ENCODE results near the gene PPRC1.

PPRC1 gene, protein sequence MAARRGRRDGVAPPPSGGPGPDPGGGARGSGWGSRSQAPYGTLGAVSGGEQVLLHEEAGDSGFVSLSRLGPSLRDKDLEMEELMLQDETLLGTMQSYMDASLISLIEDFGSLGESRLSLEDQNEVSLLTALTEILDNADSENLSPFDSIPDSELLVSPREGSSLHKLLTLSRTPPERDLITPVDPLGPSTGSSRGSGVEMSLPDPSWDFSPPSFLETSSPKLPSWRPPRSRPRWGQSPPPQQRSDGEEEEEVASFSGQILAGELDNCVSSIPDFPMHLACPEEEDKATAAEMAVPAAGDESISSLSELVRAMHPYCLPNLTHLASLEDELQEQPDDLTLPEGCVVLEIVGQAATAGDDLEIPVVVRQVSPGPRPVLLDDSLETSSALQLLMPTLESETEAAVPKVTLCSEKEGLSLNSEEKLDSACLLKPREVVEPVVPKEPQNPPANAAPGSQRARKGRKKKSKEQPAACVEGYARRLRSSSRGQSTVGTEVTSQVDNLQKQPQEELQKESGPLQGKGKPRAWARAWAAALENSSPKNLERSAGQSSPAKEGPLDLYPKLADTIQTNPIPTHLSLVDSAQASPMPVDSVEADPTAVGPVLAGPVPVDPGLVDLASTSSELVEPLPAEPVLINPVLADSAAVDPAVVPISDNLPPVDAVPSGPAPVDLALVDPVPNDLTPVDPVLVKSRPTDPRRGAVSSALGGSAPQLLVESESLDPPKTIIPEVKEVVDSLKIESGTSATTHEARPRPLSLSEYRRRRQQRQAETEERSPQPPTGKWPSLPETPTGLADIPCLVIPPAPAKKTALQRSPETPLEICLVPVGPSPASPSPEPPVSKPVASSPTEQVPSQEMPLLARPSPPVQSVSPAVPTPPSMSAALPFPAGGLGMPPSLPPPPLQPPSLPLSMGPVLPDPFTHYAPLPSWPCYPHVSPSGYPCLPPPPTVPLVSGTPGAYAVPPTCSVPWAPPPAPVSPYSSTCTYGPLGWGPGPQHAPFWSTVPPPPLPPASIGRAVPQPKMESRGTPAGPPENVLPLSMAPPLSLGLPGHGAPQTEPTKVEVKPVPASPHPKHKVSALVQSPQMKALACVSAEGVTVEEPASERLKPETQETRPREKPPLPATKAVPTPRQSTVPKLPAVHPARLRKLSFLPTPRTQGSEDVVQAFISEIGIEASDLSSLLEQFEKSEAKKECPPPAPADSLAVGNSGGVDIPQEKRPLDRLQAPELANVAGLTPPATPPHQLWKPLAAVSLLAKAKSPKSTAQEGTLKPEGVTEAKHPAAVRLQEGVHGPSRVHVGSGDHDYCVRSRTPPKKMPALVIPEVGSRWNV (N-terminal part only)

DNA sequence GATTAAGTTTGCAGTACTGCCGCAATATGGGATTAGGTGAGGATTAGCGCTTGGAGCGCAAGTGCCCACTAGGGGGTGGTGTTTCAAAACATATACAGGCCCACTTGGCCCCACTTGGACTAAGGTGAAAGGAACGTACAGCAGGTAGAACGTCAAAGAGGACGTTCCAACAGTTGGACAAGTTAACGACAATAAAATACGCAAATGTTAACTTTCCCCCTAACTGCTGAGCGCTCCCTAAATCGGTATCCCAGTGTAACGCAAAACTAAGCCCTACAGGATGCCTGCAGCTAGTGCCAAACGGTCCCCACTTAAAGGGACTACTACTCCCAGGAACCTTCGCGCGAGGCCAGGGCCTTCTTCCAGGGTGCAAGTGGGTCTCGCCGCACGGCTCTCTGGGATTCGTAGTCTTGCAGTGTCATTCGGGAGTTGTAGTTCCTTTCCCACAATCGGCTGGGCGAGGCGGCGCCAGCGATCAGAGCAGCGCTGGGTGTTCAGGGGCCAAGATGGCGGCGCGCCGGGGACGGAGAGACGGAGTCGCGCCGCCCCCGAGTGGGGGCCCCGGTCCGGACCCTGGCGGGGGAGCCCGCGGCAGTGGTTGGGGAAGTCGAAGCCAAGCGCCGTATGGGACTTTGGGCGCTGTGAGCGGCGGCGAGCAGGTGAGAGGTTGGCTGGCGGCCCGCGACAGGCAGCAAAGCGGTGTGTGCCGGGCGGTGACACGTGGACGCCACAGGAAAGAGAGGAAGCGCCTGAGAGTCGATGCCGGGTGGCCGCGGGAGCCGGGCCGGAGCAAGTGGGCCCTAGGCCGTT is at the start of gene PPRC1:
TSS of gene PPRC1 (plus strand) at position 478 of the 810 bp plus-strand sequence. CDS start at position 507, 29 bp downstream.
- DNase-seq (ENCODE audit: low read depth, low spot score) = peak; percentile 96

DNA sequence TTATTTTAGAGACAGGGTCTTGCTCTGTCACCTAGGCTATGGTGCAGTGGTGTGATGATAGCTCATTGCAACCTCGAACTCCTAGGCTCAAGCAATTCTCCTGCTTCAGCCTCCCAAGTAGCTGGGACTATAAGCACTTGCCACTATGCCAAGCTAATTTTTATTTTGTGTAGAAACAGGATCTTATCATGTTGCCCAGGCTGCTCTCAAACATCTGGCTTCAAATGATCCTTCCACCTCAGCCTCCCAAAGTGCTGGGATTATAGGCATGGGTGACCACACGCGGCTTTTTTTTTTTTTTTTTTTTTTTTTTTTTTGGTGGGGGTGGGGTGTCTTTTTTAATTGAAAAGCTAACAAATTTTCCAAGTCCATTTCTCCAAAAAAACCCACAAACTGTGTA is 49.3 kb upstream of the PPRC1 start:
- no peak for DNase-seq (ENCODE audit: low read depth, low spot score)

DNA sequence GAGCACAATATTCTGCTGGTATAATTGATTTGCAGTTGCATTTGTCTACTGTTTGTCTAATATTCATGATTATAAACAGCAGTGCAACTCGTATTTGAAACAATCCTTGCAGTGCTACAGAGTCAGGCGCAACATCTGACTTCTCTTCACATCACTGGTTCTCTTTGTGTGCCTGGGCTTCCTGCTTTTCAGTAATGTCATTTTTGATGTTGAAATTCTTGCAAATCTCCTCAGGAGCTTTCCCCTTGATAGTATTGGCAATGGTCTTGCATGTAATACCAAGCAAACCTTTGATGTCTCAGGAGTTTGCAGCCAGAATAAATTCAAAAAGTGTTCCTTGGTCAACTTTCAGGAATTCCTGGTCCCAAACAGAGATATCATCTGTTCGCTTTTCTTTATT is 47.5 kb upstream of the PPRC1 start:
- DNase-seq (ENCODE audit: low read depth, low spot score) = no peak

DNA sequence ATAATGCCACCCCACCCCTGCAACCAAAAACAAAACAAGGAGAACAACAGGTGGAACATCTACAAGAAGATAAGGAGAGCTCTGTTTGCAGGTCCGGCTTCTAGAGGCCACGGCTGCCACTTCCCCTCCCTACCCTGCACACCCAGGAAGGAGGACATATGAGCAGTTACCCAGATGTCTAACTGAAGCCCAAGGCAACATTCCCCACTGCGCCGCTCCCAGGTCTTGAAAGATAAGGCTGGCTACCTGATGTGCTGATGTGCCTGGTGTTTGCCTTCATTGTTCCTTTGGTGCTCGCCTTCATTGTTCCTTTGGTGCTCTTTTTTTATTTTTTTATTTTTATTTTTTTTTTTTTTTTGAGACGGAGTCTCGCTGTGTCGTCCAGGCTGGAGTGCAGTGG is 46.6 kb upstream of the PPRC1 start:
- no peak for DNase-seq (ENCODE audit: low read depth, low spot score)

DNA sequence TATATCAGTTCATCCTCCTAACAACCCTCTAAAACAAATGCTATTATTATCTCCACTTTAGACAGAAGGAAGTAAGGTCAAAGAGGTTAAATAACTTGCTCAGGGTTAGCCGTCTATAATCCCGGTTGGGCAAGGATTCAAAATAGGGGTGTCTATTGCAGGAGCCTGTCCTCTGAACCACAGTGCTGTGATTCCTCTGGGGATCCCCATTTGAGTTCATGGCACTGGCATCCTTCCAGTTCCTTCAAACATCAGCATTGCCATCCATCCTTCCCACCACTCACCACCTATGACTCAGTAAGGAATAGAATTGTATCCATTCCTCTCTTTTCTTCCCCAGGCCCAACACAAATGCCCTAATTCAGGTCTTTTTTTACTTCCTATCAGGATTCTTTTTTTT is 42.1 kb upstream of the PPRC1 start:
- DNase-seq (ENCODE audit: low read depth, low spot score) = no peak

DNA sequence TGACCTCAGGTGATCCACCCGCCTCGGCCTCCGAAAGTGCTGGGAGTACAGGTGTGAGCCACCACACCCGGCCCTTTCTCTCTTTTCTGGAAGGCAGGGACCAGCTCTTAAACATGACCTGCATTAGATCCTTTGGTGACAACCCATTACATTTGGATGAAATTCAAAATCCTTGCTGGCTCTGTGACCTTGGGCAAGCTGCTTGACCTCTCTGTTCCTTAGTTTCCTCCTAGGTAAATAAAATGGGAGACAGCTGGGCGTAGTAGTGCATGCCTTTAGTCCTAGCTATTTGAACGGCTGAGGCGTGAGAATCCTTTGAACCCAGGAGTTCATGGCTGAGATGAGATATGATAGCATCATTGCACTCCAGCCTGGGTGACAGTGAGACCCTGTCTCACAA is 36.4 kb upstream of the PPRC1 start:
- DNase-seq (ENCODE audit: low read depth, low spot score) = no peak

DNA sequence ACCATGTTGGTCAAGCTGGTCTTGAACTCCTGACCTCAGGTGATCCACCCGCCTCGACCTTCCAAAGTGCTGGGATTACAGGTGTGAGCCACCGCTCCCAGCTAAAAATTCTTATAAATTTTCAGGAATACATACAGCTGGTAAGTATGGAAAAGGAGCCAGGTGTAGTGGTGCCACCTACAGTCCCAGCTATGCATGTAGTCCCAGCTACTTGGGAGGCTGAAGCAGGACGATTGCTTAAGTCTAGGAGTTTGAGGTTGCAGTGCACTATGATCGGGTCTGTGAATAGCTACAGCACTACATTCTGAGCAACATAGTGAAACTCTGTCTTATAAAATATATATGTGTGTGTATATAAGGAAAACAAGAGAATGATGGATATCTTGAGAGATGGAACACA is 31.7 kb upstream of the PPRC1 start:
- no peak for DNase-seq (ENCODE audit: low read depth, low spot score)

DNA sequence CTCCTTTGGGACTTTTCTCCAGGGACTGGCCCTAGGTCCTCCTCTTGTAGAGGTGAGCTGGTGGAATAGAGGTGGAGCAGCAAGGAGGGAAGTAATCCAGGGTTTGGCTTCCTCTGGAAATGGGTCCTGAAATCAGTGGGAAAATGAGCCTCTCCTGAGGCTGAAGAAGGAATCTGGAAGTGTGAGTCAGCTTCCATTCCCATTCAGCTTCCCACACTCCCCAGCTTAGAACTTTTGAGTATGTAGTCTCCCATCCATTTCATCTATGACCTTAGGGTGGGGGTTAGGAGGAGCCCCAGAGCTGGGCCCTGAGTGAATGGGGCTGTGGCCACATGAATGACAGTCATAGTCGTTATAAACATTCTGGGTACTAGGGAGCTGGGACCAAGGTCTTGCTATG is 30.4 kb upstream of the PPRC1 start:
- DNase-seq (ENCODE audit: low read depth, low spot score) = no peak

DNA sequence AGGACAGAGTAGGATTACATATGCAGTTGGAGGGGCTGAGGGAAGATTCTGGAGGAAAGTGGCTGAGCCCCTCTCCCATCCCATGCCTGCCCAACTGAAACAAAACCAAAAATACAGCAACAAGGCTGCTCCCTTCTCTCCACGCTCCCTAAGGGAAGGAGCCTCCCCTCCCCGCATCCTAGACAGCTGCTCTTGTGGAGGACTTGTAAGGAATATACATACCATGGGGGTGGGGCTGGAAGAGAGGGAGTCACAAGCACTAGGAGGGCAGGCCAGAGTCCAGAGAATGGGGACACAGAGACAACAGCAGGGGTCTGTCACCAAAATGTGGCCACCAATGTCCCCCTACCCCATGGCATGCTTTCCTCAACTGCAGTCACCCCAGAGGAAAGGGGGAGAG is 25.8 kb upstream of the PPRC1 start:
- no peak for DNase-seq (ENCODE audit: low read depth, low spot score)

DNA sequence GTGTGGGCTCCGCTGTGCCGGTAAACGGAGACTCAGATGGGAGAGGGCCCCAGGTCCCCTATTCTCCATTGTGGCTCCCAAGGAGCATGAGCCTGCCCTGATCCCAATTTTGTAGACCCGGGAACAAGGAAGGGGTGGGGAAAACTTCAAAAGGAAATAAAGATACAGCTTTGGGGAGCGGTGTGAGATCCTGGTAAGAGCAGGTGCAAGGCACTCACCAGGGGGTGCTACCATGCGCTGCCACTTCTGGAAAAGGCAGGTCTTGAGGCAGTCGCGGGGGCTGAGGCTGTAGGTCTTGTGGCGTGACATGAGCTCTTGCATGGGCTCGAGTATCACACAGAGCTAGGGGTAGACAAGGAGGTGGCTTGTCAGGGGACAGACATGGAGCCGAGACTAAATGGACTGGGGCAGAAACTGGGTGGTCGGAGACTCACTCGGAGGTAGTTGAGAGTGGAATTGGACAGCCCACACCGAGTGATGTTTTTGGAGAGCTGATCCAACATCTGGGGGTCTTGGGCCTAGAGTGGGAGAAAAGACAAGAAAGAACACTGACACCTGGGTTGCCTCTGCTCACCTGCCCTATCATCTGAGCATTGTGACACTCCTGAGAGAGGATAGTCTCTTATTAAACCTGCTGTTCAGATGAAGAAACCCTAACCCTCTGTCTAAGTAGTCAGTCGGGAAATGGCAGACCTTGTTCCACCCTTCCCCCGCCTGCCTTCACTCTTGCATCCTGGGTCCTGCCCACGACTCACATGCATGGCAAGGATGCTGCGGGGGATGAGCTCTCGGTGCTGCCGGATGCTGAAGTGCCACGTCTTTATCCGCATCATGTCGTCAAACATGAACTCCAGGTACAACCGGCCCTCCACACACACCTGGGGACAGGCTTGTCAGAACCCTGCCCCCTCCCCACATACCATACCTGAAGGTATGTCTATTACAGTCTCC is 23.4 kb upstream of the PPRC1 start:
- DNase-seq (ENCODE audit: low read depth, low spot score) = no peak

DNA sequence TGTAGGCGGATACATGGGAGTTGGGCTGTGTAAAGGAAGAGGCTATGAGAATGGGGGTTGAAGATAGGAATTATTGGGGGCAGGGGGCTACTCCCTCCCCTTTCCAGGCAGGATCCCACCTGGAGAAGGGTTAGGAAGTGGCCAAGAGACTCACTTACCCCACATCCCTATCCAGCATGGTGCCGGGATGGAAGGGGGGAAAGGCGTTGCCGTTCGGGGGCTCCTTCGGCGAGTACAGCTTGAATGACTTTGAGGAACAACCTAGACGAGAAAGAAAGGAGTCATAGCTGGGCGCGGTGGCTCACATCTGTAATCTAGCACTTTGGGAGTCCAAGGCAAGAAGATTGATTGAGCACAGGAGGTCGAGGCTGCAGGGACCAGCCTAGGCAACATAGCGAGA is 21.6 kb upstream of the PPRC1 start:
- DNase-seq (ENCODE audit: low read depth, low spot score) = no peak

DNA sequence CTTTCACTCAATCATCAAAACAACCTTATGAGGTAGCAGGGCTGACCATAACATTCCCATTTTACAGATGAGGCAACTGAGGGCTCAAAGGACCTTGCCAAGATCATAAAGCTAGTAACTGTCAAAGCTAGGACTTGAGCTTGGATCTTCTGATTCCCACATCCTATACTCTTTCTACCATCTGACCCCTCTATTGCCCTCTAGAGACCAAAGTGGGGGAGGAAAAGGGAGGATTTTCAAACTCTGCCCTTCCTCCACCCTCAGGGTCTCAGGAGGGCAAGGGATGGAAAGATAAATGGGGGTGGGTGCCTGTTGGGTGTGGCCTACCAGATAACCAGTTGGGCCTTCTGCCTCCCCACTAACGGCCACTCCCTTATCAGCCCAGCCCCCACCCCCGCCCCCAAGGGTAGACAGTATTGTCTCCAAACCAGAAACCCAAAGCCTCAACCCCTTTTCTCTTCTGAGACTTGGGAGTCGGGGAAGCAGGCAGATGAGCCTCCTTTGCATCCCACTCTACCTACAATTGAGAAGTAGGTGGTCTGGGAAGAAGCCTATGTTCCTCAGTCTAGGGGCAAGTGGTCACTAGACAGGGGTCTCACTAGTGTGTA is 20.5 kb upstream of the PPRC1 start:
- no peak for DNase-seq (ENCODE audit: low read depth, low spot score)

DNA sequence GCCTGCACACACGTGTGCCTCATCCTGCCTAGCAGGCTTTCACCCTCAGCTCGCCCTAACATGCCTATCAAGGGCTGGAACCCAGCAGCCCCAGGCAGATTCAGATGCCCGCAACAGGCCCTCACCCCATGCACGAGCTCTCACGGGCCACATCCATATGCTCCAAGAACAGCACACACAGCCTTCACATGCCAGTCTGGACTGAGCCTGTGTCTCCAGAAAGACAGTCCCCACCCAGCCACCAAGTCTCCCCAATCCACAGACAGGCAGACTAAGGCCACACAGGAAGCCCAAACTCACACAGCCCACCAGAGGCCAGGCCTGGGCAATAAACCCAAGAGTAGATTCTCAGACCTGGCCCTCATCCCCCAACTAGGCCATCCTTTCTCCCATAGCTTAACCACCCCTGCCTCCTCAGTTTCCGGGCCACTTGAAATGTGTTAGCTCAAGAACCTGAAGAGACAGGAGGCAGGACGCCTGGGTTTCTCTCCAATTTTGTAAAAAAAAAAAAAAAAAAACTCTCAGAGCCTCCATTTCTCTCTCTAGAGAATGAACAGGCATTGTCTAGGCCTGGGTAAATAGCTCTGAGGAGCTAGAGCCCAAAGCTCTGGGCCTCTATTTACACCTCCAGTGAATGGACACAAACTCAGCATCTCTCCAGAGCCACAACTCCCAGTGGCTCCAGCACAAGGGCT is 19.4 kb upstream of the PPRC1 start:
- DNase-seq (ENCODE audit: low read depth, low spot score) = no peak

DNA sequence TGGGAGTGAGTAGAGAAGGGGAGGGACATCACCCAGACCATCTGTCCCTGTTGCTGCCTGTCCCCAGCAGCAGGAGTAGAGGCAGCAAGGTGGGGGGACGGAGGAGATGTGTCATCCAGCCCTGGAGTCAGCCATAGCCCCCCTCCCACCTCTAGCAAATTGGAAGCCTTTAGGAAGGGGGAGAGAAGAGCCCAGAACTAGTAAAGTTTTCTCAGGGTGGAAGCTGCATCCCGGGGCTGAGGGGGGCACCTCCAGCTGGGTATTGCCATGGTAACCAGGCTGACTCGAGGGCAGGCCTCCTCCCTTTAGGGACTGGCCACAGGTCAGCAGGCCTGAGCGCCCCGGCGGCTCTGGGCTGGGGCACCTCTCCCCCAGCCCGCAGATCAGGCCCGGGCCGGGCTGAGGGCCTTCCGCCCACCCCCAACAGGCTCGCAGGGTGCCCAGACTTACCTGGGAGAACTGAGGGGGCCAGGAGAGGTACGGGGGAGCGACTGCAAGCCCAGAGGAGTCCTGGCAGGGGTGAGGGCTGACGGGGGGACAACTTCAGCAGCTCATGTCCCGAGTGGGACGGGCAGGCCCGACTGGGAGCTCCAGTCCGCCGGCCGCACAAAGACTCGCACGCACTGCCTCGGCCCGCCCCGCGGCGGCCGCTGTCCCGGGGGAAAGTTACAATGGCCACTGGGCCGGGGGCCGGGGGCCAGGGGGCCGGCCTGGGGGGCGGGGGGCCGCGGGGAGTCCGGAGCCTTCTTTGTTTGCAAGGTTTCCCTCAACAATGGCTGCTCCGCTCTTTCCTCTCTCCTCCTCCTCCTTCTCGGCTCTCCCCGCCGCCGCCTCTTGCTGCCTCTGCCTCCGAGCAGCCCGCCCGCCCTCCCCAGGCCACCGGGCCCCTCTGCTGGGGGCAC is 18.6 kb upstream of the PPRC1 start:
- DNase-seq (ENCODE audit: low read depth, low spot score) = no peak

DNA sequence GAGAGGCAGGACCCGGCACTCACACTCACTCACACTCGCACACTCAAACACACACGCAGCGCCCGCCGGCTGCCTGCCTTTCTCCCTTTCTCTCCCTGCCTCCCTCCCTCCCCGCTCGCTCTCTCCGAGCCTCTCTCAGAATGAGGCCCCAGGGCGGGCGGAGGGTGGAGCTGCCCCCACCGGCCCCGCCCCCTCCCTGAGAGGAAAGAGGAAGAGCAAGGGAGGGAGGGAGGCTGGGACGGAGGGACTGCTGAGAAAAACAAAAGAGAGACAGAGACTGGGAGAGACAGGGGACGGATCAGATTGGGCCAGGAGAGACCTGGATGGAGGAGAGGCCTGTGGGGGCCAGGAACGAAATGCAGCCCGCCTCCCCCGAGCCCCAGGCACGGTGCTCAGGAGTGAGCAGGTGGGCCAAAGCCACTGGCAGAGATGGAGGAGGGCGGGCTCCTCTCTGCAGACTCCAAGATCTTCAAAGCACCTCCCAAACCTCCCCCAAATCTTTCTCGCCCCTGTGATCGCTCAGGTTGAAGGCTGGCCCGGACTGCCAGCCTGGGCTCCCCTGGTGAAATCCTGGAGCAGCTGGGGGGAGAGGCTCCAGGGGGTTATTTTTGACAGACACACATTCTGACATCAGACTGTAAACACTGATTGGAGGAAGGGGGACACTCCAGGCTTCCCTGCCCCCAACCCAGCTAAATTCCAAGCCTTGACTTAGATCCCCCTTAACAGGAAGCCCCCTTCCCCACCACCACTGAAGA is 17.8 kb upstream of the PPRC1 start:
- DNase-seq (ENCODE audit: low read depth, low spot score) = peak; percentile 75

DNA sequence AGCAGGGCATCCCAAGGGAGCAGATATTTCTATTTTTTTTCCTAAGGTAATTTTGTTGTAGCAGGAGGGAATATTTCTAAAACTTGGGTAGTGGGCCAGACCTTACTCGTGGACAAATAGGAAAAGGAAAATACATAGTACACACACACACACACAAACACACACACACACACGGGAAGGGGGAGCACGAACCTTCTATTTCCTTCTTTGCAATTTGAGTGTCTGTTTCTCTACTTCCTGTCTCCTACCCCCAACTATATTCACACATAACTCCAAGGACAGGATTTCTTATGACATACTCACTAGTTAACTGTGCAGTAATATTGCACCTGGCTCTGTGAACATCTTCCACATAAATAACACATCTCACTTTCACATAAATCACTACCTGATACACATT is 17.1 kb upstream of the PPRC1 start:
- DNase-seq (ENCODE audit: low read depth, low spot score) = no peak

DNA sequence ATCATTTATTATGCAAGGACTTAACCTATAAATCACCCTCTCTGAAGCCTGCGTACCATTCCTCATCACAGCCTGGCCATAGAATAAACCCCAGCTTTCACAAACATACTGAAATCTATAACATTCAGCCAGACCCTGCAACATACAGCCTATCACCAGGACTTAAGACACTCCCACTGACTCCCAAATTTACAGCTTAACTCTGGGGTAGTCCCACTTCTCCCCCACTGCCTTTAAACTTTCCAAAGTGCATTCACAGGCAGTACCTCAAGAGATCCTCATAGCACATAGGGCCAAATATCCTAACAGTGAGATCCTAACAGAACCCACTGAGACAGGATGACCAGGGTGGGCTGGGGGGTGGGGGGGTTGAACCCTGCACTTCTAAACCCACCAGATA is 16.2 kb upstream of the PPRC1 start:
- no peak for DNase-seq (ENCODE audit: low read depth, low spot score)

Measured in activated CD4-positive, CD25-positive, alpha-beta regulatory T cell treated with anti-CD3 and anti-CD28 coated beads, Interleukin-2, amount 50 U/mL, for 16 hours (primary cell).